K562 treated with DMSO at 1 percent for 12 hours (cell line): ENCODE data around the gene CLDN8. TPM values are rescaled to one million over a fixed set of nuclear protein-coding genes. Genes with fewer than 3 reads are reported as not detected.

Experiments
- total RNA-seq: library from RNA; unstranded; fragments of 300-600 nt; gene quantifications from 2 replicates; pipeline ENCODE4 v1.2.3, GENCODE V29; 2022; ENCODE audit not compliant: insufficient read depth

CLDN8 gene
- not detected in 2 replicates for total RNA-seq

DNA sequence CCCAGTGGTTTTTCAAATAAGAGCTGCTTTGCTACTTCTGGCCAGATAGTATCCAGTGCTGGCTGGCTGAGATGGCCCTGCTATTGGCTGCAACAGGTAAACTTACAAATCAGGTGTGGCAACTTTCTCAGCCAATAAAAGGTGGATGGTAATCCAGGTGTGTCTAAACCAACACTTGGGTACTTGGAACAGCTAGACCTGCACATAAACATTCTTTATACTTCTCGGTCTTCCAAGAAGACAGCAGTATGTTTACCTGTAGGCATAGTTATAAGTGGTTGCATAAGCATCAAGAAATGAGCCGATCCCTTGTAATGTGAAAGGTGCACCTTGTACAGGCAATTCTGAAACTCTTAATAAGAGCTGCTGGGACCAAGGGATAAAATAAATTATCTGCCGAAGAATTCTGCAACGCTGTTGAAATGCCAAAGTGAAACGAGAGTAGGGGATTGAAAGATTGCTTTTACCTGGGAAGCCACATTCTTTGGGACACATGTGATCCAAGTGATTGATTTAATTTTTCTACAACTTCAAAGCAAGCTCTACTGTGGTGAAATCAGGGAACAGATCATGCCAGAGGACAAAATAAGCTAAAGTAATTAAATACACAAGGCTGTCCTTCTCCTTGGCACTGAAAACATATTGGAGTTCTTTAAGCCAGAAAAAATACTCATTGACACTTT, at the start of gene CLDN8:
Gene CLDN8, minus strand, starts transcription at position 57 of the 683 bp plus-strand sequence. CDS start 172 bp downstream, outside the sequence.

DNA sequence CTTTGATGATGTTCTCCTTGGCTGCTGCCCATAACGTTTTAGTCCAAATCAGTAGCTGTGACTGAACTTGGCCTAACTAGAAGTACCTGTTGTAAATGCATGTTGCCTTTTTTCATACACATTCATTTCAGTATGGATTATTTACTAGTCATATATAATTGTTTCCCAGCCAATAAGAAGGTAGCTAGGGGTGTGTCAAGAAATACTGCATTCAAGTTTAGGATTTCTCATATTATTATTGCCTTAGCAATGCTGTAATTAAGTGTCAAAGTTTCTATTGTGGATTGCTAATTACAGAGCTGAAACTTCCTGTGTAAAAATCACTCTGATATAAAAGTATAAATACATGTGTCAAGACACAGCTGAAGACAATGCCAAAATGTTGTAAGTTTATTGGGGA, 49.2 kb downstream of the CLDN8 start, which contains the start of gene CLDN17:
Gene CLDN17, minus strand, starts transcription at position 101 of the 400 bp plus-strand sequence. CDS start 188 bp downstream, outside the sequence.

Other genes starting within 250 kb of the CLDN8 start
- gene CLDN17, start 49.3 kb downstream of the CLDN8 start, total RNA-seq = not detected in 2 replicates
- not detected in 2 replicates for gene KRTAP24-1, start 66.9 kb upstream of the CLDN8 start, total RNA-seq
- not detected in 2 replicates for gene KRTAP25-1, start 73.4 kb upstream of the CLDN8 start, total RNA-seq
- not detected in 2 replicates for gene KRTAP26-1, start 104.2 kb upstream of the CLDN8 start, total RNA-seq
- gene KRTAP27-1, start 121.6 kb upstream of the CLDN8 start, total RNA-seq = not detected in 2 replicates
- not detected in 2 replicates for gene KRTAP23-1, start 132.5 kb upstream of the CLDN8 start, total RNA-seq
- not detected in 2 replicates for gene KRTAP13-2, start 156.2 kb upstream of the CLDN8 start, total RNA-seq
- not detected in 2 replicates for gene KRTAP13-1, start 179.9 kb upstream of the CLDN8 start, total RNA-seq
- gene KRTAP13-3, start 209.8 kb upstream of the CLDN8 start, total RNA-seq = not detected in 2 replicates
- gene KRTAP13-4, start 214.1 kb upstream of the CLDN8 start, total RNA-seq = not detected in 2 replicates
- gene KRTAP15-1, start 224.2 kb upstream of the CLDN8 start, total RNA-seq = not detected in 2 replicates